HEK293 (cell line): ENCODE results near the gene IL36B.

Source experiments
- CTCF ChIA-PET: fragments of 350-600 bp; formaldehyde crosslinking; extraction: SDS; loops from one replicate; lab custom pipeline; 2021; ENCODE audit warnings: antibody characterized with exemption; lab: Yijun Ruan, JAX
- POLR2A ChIA-PET: fragments of 300-600 bp; formaldehyde crosslinking; extraction: SDS; loops from one replicate; lab custom pipeline; 2020; ENCODE audit warnings: antibody characterized with exemption, inconsistent platforms; lab: Yijun Ruan, JAX
- H3K27ac ChIP-seq: fragments of 200-500 bp; sonication (Bioruptor generic); 2 replicates; pipeline ENCODE4 v1.5.1; 2014; ENCODE audit warnings: low read depth, low read length, control low read depth, inconsistent platforms; ENCODE audit errors: extremely low read depth
- H3K36me3 ChIP-seq, 2 experiments: fragments of 200-500 bp in 1 of 2; sonication (Bioruptor generic) in 1 of 2; 1 replicate in 1 of 2; 2 replicates in 1 of 2; pipeline ENCODE4 v1.5.1; 2014 to 2017; ENCODE audit warnings: inconsistent platforms in 2 of 2, low read length in 2 of 2; ENCODE audit not compliant: control insufficient read depth in 2 of 2, insufficient read depth in 1 of 2
- H3K4me1 ChIP-seq: fragments of 200-500 bp; sonication (Bioruptor generic); 2 replicates; pipeline ENCODE4 v1.5.1; 2014; ENCODE audit warnings: mild to moderate bottlenecking, low read length, inconsistent platforms; ENCODE audit not compliant: control insufficient read depth, insufficient read depth
- H3K4me3 ChIP-seq: 2 replicates; pipeline ENCODE4 v1.5.1; 2011; ENCODE audit warnings: low read depth, mild to moderate bottlenecking, control low read depth, low read length, moderate library complexity
- H3K9me3 ChIP-seq: fragments of 200-500 bp; sonication (Bioruptor generic); 2 replicates; pipeline ENCODE4 v1.5.1; 2014; ENCODE audit warnings: low read depth, low read length, inconsistent platforms; ENCODE audit not compliant: control insufficient read depth, insufficient read depth
- GFI1B ChIP-seq: fragments of 450-650 bp; formaldehyde crosslinking; IDR thresholded peaks from 2 replicates; pipeline ENCODE4 v1.5.1; 2016; ENCODE audit warnings: missing biosample characterization, missing genetic modification characterization
- REST ChIP-seq: fragments of 450-650 bp; formaldehyde crosslinking; IDR thresholded peaks from 2 replicates; pipeline ENCODE4 v1.5.1; 2016; ENCODE audit warnings: missing biosample characterization, missing genetic modification characterization
- SCRT1 ChIP-seq: fragments of 450-650 bp; formaldehyde crosslinking; IDR thresholded peaks from 2 replicates; pipeline ENCODE4 v1.5.1; 2016; ENCODE audit warnings: missing biosample characterization, missing genetic modification characterization, borderline replicate concordance
- SCRT2 ChIP-seq: fragments of 450-650 bp; formaldehyde crosslinking; IDR thresholded peaks from 2 replicates; pipeline ENCODE4 v1.5.1; 2016; ENCODE audit warnings: missing biosample characterization, missing genetic modification characterization
- ZIC2 ChIP-seq: fragments of 450-650 bp; formaldehyde crosslinking; IDR thresholded peaks from 2 replicates; pipeline ENCODE4 v1.5.1; 2016; ENCODE audit warnings: missing biosample characterization, missing genetic modification characterization
- ZNF426 ChIP-seq: fragments of 450-650 bp; formaldehyde crosslinking; IDR thresholded peaks from 2 replicates; pipeline ENCODE4 v1.5.1; 2017; ENCODE audit warnings: missing biosample characterization, missing genetic modification characterization, mild to moderate bottlenecking, inconsistent platforms, moderate library complexity
- ZNF549 ChIP-seq: fragments of 450-650 bp; IDR thresholded peaks from 2 replicates; pipeline ENCODE4 v1.5.1; 2018; ENCODE audit warnings: missing biosample characterization, missing genetic modification characterization, mild to moderate bottlenecking, inconsistent platforms, moderate library complexity
- ZNF610 ChIP-seq: fragments of 450-650 bp; formaldehyde crosslinking; IDR thresholded peaks from 2 replicates; pipeline ENCODE4 v1.5.1; 2016; ENCODE audit warnings: missing biosample characterization, missing genetic modification characterization, borderline replicate concordance
- ZNF654 ChIP-seq: fragments of 450-650 bp; formaldehyde crosslinking; IDR thresholded peaks from 2 replicates; pipeline ENCODE4 v1.5.1; 2016; ENCODE audit warnings: low read depth, missing biosample characterization, missing genetic modification characterization
- ZNF660 ChIP-seq: fragments of 450-650 bp; IDR thresholded peaks from 2 replicates; pipeline ENCODE4 v1.5.1; 2018; ENCODE audit warnings: missing biosample characterization, mild to moderate bottlenecking, missing genetic modification characterization
- ZNF707 ChIP-seq: fragments of 450-650 bp; formaldehyde crosslinking; IDR thresholded peaks from 2 replicates; pipeline ENCODE4 v1.5.1; 2016; ENCODE audit warnings: missing biosample characterization, missing genetic modification characterization
- ZNF837 ChIP-seq: fragments of 450-650 bp; formaldehyde crosslinking; IDR thresholded peaks from 2 replicates; pipeline ENCODE4 v1.5.1; 2016; ENCODE audit warnings: missing biosample characterization, missing genetic modification characterization
- TF ChIP-seq, protein P1 (sequence below): fragments of 450-650 bp; formaldehyde crosslinking; IDR thresholded peaks from 2 replicates; pipeline ENCODE4 v1.5.1; 2016; ENCODE audit warnings: missing biosample characterization, missing genetic modification characterization, borderline replicate concordance

IL36B gene

GRCh38 chr2:113088213-113088992 is 35.7 kb upstream of the IL36B start:
- no peak overlapping the region for H3K4me3 ChIP-seq
- H3K4me1 ChIP-seq: no peaks in the 10 kb centered on the region
- H3K27ac ChIP-seq: no peak overlapping the region
- ChIA-PET CTCF (interaction anchor here (0.6 to 2.3 kb wide), 3 partner anchors 8 to 64 kb away, joined by 3 to 12 read pairs (median 3); no protein-coding TSS in a partner anchor), POLR2A (no interaction called here)
- TF ChIP-seq ZNF660 (tag by site-specific recombination): no peak
- no peak for TF ChIP-seq ZNF707 (tag by site-specific recombination)
- TF ChIP-seq ZNF426 (tag by site-specific recombination): no peak
- TF ChIP-seq, protein P1, sequence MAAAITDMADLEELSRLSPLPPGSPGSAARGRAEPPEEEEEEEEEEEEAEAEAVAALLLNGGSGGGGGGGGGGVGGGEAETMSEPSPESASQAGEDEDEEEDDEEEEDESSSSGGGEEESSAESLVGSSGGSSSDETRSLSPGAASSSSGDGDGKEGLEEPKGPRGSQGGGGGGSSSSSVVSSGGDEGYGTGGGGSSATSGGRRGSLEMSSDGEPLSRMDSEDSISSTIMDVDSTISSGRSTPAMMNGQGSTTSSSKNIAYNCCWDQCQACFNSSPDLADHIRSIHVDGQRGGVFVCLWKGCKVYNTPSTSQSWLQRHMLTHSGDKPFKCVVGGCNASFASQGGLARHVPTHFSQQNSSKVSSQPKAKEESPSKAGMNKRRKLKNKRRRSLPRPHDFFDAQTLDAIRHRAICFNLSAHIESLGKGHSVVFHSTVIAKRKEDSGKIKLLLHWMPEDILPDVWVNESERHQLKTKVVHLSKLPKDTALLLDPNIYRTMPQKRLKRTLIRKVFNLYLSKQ: no peak
- TF ChIP-seq ZNF654: no peak
- peak; percentile 62; the same call in 1 of the 2 replicates for TF ChIP-seq REST
- no peaks in the 10 kb centered on the region for H3K36me3 ChIP-seq
- no peaks in the 10 kb centered on the region for H3K9me3 ChIP-seq

- ChIA-PET CTCF (interaction anchor here (0.5 to 1.2 kb wide), 6 partner anchors 7 to 68 kb away, joined by 3 to 10 read pairs (median 3); no protein-coding TSS in a partner anchor), POLR2A (no interaction called here)
- H3K27ac ChIP-seq: no peak overlapping the region
- H3K9me3 ChIP-seq: no peaks in the 10 kb centered on the region
- no peak overlapping the region for H3K4me3 ChIP-seq
- TF ChIP-seq ZNF837: no peak
- TF ChIP-seq ZNF549 (tag by site-specific recombination): no peak
- no peak for TF ChIP-seq ZNF610 (tag by site-specific recombination)
- TF ChIP-seq ZIC2 (tag by site-specific recombination): no peak
- no peak for TF ChIP-seq SCRT1 (tag by site-specific recombination)
- no peaks in the 10 kb centered on the region for H3K4me1 ChIP-seq
- no peaks in the 10 kb centered on the region for H3K36me3 ChIP-seq
Observed at GRCh38 chr2:113085542-113085941, 32.9 kb upstream of the IL36B start.

DNA sequence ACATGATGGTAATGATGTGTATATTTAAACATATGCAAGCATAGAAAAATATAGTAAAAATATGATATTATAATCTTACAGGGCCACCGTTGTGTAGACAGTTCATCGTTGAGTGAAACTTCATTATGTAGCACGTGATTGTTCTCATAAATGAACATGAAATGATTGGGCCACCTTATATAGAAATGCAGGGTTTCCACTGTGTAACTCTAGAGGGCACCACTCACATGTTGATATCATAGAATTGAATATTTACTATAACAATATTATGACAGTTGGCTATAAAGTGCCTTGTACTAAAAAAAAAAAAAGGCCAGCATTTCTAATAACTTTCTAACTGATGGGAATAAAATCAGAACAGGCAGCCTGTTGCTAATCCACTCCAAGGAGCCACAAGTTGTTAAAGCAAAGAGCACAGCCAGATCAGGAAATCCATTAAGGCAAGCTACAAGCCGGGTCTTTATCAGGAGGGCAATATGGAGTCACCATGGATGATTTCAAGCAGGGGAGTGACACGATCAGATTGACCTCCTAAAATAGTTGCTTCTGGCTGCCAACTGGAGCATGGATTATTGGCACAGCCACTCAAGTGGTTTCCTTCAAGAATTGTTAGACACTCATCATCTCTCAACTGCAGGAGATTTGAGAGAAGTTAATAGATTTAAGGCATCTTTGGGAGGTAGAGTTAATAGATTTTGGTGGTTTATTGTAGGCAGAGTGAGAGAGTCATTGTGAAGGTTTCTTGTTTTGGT is 31.8 kb upstream of the IL36B start:
- Histone ChIP-seq H3K27ac (no peak overlapping the region), H3K4me1 (no peaks in the 10 kb centered on the region), H3K9me3 (no peaks in the 10 kb centered on the region), H3K36me3 (no peaks in the 10 kb centered on the region), H3K4me3 (no peak overlapping the region)
- POLR2A ChIA-PET: no interaction called here
- TF ChIP-seq GFI1B (tag by site-specific recombination) (no peak), SCRT2 (tag by site-specific recombination) (peak; percentile 44)
- CTCF ChIA-PET: interaction anchor here (0.7 to 1.5 kb wide), 11 partner anchors 8 to 306 kb away, joined by 3 to 10 read pairs (median 3); no protein-coding TSS in a partner anchor
